GM12864 (cell line): Measurements from ENCODE around the gene CENPP.

Experiments used
- DNase-seq: peaks from one replicate; pipeline ENCODE4 v3.0.0-alpha.2; 2011; ENCODE audit warnings: low read depth
- H3K4me3 ChIP-seq: 2 replicates; pipeline ENCODE4 v1.5.1; 2011; ENCODE audit warnings: mild to moderate bottlenecking, low read depth, low read length, control low read depth
- CTCF ChIP-seq: IDR thresholded peaks from 2 replicates; pipeline ENCODE4 v1.5.1; 2011; ENCODE audit warnings: low read depth, mild to moderate bottlenecking, moderate library complexity, low read length, control low read depth, inconsistent platforms; ENCODE audit errors: missing control alignments

The CENPP gene

GRCh38 chr9:92312887-92313623 lies 12.7 kb upstream of the CENPP start:
- H3K4me3 ChIP-seq, result no peak overlapping the region
- DNase-seq, result no peak
- TF ChIP-seq CTCF, result no peak

- TF ChIP-seq CTCF, result no peak
- no peak overlapping the region for H3K4me3 ChIP-seq
- no peak for DNase-seq
These were observed 12.1 kb upstream of the CENPP start for GRCh38 chr9:92313624-92314012.

- DNase-seq, result no peak
- H3K4me3 ChIP-seq, result no peak overlapping the region
- TF ChIP-seq CTCF, result no peak
These were observed 10.3 kb upstream of the CENPP start for GRCh38 chr9:92315456-92315855.

GRCh38 chr9:92324431-92324830 lies 1.3 kb upstream of the CENPP start:
- no peak for DNase-seq
- no peak for TF ChIP-seq CTCF
- H3K4me3 ChIP-seq, result peak overlapping the region; percentile 87

- DNase-seq, result no peak
- peak overlapping the region; percentile 87 for H3K4me3 ChIP-seq
- TF ChIP-seq CTCF, result no peak
These were observed 874 bp upstream of the CENPP start for GRCh38 chr9:92324889-92325268.

- no peak for DNase-seq
- TF ChIP-seq CTCF, result no peak
These were observed 293 bp downstream of the CENPP start for GRCh38 chr9:92325991-92326500.

GRCh38 chr9:92327283-92327850 lies 1.6 kb downstream of the CENPP start:
- TF ChIP-seq CTCF, result no peak
- no peak overlapping the region for H3K4me3 ChIP-seq
- no peak for DNase-seq

More at GRCh38 chr9:92325991-92326500, 293 bp downstream of the CENPP start:
- H3K4me3 ChIP-seq, result peak overlapping the region; percentile 87
